Activated T-cell treated with anti-CD3 and anti-CD28 coated beads for 48 hours (primary cell): ENCODE data around the gene NPC2.
"Not testable (repeated sequence)": the region's sequence is repeated elsewhere in the genome, so short reads cannot be mapped to it uniquely, and the experiment has no call there.

Experiments
- DNase-seq: peaks from one replicate; pipeline ENCODE4 v3.0.0-alpha.2; 2020; ENCODE audit warnings: low read depth

The NPC2 gene

DNA sequence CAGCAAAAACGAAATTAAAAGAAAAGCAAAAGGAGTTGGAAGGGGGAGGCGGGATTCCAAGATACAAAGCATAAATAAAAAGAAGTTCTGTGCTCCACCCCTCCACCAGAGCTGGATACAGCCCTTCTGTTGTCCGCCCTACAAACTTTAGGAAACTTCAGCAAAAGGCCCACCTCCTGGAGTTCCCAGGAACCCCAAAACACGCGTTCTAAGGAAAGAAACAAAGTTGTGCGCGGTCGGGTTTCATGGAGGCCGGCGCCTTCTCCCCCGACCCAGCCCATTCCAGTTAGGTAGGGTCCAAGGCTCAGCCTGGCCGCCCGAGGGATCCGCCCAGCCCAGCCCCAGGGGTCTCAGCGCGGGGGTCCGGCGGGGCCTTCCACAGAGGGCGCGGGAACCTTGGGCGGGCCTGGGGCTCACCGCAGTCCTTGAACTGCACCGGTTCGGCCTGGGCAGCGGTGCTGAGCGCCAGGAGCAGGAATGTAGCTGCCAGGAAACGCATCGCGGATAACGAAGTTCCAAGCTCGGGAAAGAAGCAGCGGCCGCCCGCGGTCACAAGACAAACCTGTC, at the start of gene NPC2:
Gene NPC2, minus strand, starts transcription at position 530 of the 567 bp plus-strand sequence. Its CDS starts 31 bp downstream, at position 499.
- no peak for DNase-seq

DNA sequence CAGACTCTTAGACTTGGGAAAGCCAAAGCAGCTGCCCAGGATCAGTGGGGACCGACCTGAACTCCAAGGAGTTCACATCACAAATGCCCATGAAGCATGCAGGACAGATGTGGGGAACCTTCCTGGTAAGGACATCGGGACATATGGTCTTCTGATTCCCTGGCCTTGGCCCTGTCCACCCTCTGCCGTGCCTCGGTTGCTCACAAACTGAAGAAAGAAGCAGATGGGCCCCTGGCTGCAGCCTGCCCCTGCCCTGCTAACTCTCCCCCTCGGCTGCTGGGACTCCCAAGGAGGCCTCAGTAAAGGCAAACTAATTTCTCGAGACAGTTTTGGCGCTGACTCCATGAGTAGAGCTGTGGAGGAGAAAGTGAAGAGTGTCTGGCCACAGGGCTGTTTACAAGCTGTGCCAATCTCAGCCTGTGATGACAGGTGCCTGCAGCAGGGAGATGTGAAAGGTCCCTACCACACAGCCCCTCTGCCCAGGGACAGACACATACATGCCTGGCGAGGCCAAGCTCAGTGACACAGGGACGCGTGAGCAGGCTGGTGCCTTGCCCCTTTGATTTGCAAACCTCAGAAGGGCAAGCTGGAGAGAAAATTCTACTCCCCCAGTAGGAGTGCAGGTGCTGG, 49.1 kb upstream of the NPC2 start:
- no peak for DNase-seq

DNA sequence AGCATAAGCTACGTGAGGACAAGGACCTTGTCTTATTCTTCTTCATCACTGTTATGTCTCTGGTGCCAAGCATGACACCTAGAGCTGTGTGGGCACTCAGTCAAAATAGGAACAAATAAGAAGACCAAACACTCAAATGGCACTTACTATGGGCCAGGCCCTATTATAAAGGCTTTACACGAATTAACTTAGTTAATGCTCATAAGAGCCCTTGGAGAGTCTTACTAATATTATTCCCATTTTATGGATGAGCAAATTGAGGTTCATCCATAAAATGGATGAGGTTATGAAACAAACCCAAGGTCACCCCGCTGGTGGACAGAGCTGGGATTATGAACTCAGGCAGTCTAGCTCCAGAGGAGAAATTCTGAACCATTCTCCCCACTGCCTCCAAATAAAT, 48.1 kb upstream of the NPC2 start:
- DNase-seq = no peak

DNA sequence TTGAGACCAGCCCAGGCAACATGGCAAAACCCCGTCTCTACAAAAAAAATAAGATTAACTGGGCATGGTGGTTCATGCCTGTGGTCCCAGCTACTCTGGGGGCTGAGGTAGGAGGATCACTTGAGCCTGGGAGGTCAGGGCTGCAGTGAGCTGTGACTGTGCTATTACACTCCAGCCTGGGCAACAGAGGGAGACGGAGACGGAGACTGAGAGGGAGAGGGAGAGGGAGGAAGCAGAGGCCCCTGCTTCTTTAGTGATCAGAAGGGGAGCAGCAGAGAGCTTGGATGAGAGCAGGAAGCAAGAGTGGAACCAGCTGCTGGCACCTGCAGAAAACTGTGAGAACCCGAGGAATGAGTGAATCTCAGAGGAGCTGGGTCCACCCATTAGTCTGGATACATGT, 46.4 kb upstream of the NPC2 start:
- no peak for DNase-seq

- DNase-seq = no peak
Observed at GRCh38 chr14:74538411-74539391, 45.6 kb upstream of the NPC2 start.

GRCh38 chr14:74536336-74536735, 43.2 kb upstream of the NPC2 start:
- not testable (repeated sequence) for DNase-seq

- no peak for DNase-seq
Observed at GRCh38 chr14:74535756-74536325, 42.7 kb upstream of the NPC2 start.

DNA sequence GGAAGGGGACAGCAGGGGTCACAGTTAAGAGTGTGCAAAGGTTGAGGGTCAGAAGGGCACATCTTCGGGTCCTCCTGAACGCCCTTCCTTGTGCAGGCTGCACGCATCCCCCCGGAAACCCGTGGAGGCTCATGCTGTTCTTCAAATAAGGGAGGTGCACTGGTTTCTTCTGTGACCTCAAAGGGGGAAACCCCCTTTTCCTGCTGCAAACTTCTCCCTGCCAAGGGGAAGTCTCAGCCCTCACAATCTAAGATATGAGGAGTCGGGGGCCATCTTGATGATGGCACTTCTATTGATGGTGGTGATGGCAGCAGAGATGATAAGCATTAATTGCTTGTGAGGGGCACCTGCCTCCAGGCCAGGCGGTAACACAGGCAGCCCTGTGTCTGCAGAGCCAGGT, 40.5 kb upstream of the NPC2 start:
- DNase-seq = no peak

DNA sequence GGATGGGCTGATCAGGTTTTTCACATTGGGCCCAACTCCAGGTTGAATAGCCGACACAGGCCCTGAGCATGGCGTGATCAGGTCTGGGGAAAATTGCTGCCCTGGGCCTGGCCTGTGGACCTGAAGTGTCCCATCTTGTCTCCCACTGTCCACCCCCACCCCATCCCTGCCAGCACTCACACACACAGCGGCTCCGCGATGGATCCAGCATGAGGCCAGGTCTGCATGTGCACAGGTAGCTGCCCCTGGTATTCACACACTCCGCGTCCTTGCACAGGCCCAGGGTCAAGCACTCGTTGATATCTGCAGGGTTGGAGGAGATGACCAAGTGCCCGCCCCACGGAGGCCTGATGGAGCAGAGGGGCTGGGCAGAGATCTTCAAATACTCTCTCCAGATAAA, 39.1 kb upstream of the NPC2 start:
- no peak for DNase-seq

- no peak for DNase-seq
Observed at GRCh38 chr14:74531467-74531866, 38.4 kb upstream of the NPC2 start.

DNA sequence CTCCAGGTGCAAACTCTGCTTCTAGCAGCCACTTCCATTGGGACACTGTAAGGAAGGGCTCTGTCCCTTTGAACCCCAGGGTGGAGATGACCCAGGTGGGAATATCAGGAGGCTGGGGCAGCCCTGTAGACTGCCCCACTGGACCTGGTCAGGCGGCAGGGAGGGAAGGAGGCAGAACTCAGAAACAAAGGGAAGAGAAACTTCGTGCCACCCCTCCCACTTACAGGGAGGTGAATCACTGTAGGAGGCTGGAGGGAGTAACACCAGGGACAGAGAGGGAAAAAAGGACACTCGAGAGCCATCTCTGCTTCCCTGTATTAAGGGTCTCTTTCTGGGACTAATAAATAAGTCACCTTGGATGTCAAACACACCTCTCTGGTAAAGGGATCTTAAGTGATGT, 37.9 kb upstream of the NPC2 start:
- no peak for DNase-seq

GRCh38 chr14:74528886-74529285, 35.8 kb upstream of the NPC2 start:
- no peak for DNase-seq

DNA sequence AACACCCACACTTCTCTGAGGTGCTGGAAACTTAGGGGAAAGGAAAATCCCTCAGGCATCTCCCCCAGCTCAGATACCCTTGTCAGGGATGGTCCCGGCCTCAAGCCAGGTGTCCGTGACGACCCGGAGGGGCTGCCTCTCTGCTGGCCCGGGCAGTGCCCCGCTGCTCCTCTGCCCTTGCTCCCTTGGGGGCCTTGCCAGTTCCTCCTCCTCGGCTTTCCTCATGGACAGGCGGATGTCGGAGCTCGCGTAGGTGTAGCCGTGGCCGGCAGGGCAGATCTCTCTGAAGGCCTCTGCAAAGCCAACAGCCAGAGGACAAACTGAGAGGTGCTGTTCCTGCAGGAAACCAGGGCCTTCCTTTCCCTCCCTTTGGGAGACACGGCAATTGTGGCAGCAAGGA, 35.3 kb upstream of the NPC2 start:
- DNase-seq = no peak

- no peak for DNase-seq
Observed at GRCh38 chr14:74527736-74528280, 34.7 kb upstream of the NPC2 start.

DNA sequence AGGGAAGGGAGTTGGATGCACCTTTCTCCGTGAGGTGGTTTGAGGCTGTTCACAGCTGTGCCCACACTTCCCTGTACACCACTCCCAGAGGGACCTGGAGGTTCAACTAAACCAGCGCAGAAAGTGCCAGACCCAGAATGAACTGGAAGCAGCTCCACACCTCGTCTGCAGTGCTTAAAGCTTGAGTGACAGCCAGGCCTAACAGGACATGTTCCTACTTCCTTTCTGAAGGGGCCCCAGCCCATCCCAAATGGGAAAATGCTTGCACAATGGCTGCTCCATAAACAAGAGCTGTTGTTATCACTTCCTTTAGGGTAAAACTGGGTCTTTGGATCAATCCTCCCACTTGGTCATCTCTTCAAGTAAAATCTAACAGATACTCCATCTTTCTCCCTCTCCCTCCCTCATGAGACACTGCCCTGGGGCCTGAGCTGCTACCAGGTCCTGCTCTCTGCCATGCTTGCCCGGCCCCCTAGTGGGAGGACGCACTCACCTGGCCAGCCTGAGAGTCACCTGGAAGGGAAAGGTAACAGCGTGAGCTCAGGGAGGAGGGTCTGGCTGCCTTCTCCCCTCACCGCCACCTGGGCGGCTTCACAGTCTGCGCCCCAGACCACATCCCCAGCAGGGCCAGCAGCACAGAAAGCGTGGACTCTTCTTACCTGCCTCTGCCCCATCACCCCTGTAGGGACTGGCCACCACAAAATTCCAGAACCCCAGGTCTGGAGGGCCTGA, 33.9 kb upstream of the NPC2 start:
- DNase-seq = no peak

- no peak for DNase-seq
Observed at GRCh38 chr14:74525361-74525851, 32.3 kb upstream of the NPC2 start.

- no peak for DNase-seq
Observed at GRCh38 chr14:74524812-74525135, 31.7 kb upstream of the NPC2 start.

DNA sequence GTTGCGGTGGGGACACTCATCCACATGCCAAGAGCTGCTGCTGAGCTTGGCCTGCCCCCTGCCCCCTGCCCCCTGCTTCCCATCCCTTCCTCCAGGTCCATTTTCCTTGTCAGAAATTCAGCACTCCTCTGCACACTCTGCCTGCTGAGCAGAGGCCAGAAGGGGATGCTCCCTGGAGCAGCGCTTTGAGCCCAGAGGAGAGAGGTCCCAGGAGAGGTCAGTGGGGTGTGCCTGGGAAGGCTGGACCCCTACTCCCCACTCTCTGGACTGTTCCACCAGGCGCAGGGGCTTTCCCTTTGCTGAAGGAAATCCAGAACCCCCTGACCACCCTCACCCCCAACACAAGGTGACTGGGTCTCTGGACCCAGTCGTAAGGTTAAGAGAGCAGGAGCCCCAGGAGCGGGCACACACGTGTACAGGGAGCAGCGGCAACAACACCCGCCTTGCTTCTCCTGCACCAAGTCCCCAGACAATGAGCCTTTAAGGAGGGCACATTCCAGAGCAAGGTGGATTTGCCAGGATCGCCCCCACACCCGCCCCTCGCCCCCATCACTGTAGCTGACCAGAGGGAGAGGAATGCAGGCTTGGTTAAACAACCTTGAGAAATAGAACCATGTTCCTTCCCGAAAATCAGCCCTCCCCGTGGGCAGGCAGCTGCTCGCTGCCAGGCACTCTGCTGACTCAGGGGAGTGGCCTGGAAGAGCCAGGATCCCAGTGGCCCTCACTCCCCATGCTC, 31.1 kb upstream of the NPC2 start:
- DNase-seq = no peak

DNA sequence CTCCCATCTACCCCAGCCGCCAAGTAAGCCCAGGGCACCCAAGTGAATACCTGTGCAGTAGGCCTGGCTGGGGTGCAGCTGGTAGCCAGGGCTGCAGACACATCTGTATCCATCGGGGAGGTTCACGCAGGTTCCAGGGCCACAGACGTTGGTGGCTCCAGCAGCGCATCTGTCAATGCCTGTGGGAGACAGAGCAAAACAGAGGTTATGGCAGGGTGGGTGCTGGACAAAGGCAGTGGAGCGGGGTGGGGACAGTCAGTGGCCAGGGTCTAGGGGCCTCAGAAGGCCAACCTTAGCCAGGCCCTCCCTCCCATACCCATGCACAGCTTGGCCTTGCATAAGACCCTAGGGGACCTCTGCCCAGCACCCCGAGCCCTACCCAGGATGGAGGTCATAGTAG, 29.6 kb upstream of the NPC2 start:
- no peak for DNase-seq

DNA sequence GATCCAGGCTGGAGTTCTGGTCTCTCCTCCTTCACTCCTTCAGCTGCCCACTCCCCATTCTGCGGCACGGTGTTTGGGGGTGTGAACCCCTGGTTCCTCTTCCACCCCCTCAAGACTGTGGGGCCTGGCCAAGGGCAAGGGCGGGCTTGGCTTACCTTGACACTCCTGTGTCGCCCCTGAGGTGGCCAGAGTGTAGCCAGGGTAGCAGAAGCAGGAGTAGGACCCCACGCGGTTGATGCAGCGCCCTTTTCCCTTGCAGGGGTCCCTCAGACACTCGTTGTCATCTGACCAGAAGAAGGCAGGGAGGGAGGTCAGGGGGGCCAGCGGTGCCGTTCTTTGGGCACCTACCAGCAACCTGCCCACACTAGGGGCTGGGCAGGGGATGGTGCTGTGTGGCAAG, 28.7 kb upstream of the NPC2 start:
- no peak for DNase-seq
